PC-3 (cell line): ENCODE measurements around the gene SMU1. TPM values are rescaled to one million over a fixed set of nuclear protein-coding genes. Genes with fewer than 3 reads are reported as not detected.
A peak's percentile ranks its signal among the peaks of the same experiment; 100 is the strongest.

Experiments used
- ATAC-seq: fragments of 200-7000 bp; cut with Tn5 transposase; 2 replicates; pipeline ENCODE4 v1.9.1; 2020; ENCODE audit warnings: mild to moderate bottlenecking, moderate library complexity
- BruUV-seq: library from RNA; stranded (reverse); fragments of 400-500 nt; replicated peaks from 2 replicates; lab custom pipeline; 2021; lab: Mats Ljungman, UMichigan
- CTCF ChIA-PET: fragments of 300-600 bp; sonication (Branson Sonifier 250); formaldehyde crosslinking; loops from one replicate; lab custom pipeline; 2022; ENCODE audit warnings: antibody characterized with exemption; lab: Charles Lee
- POLR2A ChIA-PET: fragments of 300-600 bp; sonication (Branson Sonifier 250); formaldehyde crosslinking; loops from one replicate; lab custom pipeline; 2022; ENCODE audit warnings: antibody characterized with exemption; ENCODE audit not compliant: unreplicated experiment; lab: Charles Lee
- DNase-seq: peaks from one replicate; pipeline ENCODE4 v3.0.0-alpha.2; 2015
- H2AFZ ChIP-seq: fragments of 300-600 bp; sonication (generic); 2 replicates; pipeline ENCODE4 v1.6.0; 2016; ENCODE audit warnings: antibody characterized with exemption, low read length
- H3F3A ChIP-seq: fragments of 300-600 bp; sonication (generic); one replicate; pipeline ENCODE4 v1.6.0; 2017; ENCODE audit warnings: antibody characterized with exemption, low read length, control low read depth, mild to moderate bottlenecking; ENCODE audit not compliant: unreplicated experiment
- H3K27ac ChIP-seq: fragments of 300-600 bp; sonication (generic); 2 replicates; pipeline ENCODE4 v1.5.1; 2016; ENCODE audit warnings: mild to moderate bottlenecking, low read length
- H3K27me3 ChIP-seq: fragments of 300-600 bp; sonication (generic); 2 replicates; pipeline ENCODE4 v1.6.1; 2016; ENCODE audit warnings: low read length, mixed read lengths
- H3K36me3 ChIP-seq: fragments of 300-600 bp; sonication (generic); 2 replicates; pipeline ENCODE4 v1.6.1; 2016; ENCODE audit warnings: low read depth, mixed run types, low read length, mixed read lengths
- H3K4me1 ChIP-seq: fragments of 300-600 bp; sonication (generic); 2 replicates; pipeline ENCODE4 v1.5.1; 2016; ENCODE audit warnings: low read length; ENCODE audit not compliant: insufficient read depth
- H3K4me2 ChIP-seq: fragments of 300-600 bp; sonication (generic); 2 replicates; pipeline ENCODE4 v1.6.0; 2016; ENCODE audit warnings: low read length
- H3K4me3 ChIP-seq: fragments of 300-600 bp; sonication (generic); 2 replicates; pipeline ENCODE4 v1.5.1; 2016; ENCODE audit warnings: mild to moderate bottlenecking, low read length, mixed read lengths
- H3K79me2 ChIP-seq: fragments of 300-600 bp; sonication (generic); 2 replicates; pipeline ENCODE4 v1.6.1; 2017; ENCODE audit warnings: low read length, mixed read lengths
- H3K9ac ChIP-seq: fragments of 300-600 bp; sonication (generic); 2 replicates; pipeline ENCODE4 v1.6.0; 2016; ENCODE audit warnings: mild to moderate bottlenecking, low read length
- H3K9me2 ChIP-seq: fragments of 300-600 bp; sonication (generic); replicated peaks from 2 replicates; pipeline ENCODE4 v1.6.1; 2016; ENCODE audit warnings: mixed run types, low read length, mixed read lengths
- H3K9me3 ChIP-seq: fragments of 300-600 bp; sonication (generic); 2 replicates; pipeline ENCODE4 v1.6.1; 2016; ENCODE audit warnings: low read length, mixed read lengths
- H4K20me1 ChIP-seq: fragments of 300-600 bp; sonication (generic); 2 replicates; pipeline ENCODE4 v1.6.1; 2016; ENCODE audit warnings: low read length, mixed read lengths
- CTCF ChIP-seq: fragments of 300-600 bp; sonication (generic); conservative IDR thresholded peaks from 2 replicates; pipeline ENCODE4 v1.5.1; 2017; ENCODE audit warnings: antibody characterized with exemption, low read depth, mild to moderate bottlenecking, low read length
- EZH2 ChIP-seq: fragments of 300-600 bp; sonication (generic); IDR thresholded peaks from one replicate; pipeline ENCODE4 v1.6.1; 2017; ENCODE audit warnings: antibody characterized with exemption, mild to moderate bottlenecking, low read length; ENCODE audit not compliant: unreplicated experiment
- EZH2phosphoT487 ChIP-seq: fragments of 300-600 bp; sonication (generic); IDR thresholded peaks from 2 replicates; pipeline ENCODE4 v1.6.1; 2018; ENCODE audit warnings: mild to moderate bottlenecking, antibody characterized with exemption, low read length, borderline replicate concordance
- intact Hi-C: fragments of 100-400 bp; cut with micrococcal nuclease; formaldehyde crosslinking; loops from 2 replicates; pipeline ENCODE4 v1.9.0; 2023
- total RNA-seq: library from RNA; depleted of rRNA; stranded (reverse); fragments of >200 nt; gene quantifications from 2 replicates; pipeline ENCODE4 v1.2.3, GENCODE V29; 2014

SMU1 gene
- total RNA-seq, 1 experiment from 2014 or later = 17.6 TPM

GRCh38 chr9:33030285-33030684, 46.2 kb downstream of the SMU1 start:
- TF ChIP-seq EZH2 (no peak), CTCF (no peak)
- H3K36me3 ChIP-seq = peaks cover 84% of the 10 kb centered on the region
- no peak overlapping the region for H3K4me2 ChIP-seq

GRCh38 chr9:33029231-33029786, 47.2 kb downstream of the SMU1 start:
- Histone ChIP-seq H3K4me2 (peak overlapping the region; percentile 97), H3K27me3 (no peaks in the 10 kb centered on the region), H3K4me3 (peak overlapping the region; percentile 94), H3K79me2 (peaks cover 98% of the 10 kb centered on the region), H2AFZ (no peak overlapping the region), H3K9me3 (no peaks in the 10 kb centered on the region), H4K20me1 (peaks cover 76% of the 10 kb centered on the region), H3K4me1 (peaks cover 36% of the 10 kb centered on the region), H3K36me3 (peaks cover 74% of the 10 kb centered on the region), H3K27ac (no peak overlapping the region), H3K9me2 (no peaks in the 10 kb centered on the region), H3F3A (no peaks in the 10 kb centered on the region), H3K9ac (no peak overlapping the region)
- DNase-seq (no peak), ATAC-seq (no peak)
- BruUV-seq = no TSS peak
- intact Hi-C loops = no loop called here
- ChIA-PET POLR2A (no interaction called here), CTCF (no interaction called here)
- TF ChIP-seq EZH2phosphoT487 (no peak), EZH2 (no peak), CTCF (no peak)

More at GRCh38 chr9:33030285-33030684, 46.2 kb downstream of the SMU1 start:
- Histone ChIP-seq H4K20me1 (peaks cover 76% of the 10 kb centered on the region), H3K9me3 (no peaks in the 10 kb centered on the region), H3K79me2 (peaks cover 96% of the 10 kb centered on the region), H2AFZ (no peak overlapping the region), H3K4me1 (peaks cover 34% of the 10 kb centered on the region), H3K27me3 (no peaks in the 10 kb centered on the region), H3K4me3 (no peak overlapping the region), H3F3A (no peaks in the 10 kb centered on the region), H3K9ac (no peak overlapping the region), H3K27ac (no peak overlapping the region), H3K9me2 (no peaks in the 10 kb centered on the region)
- no TSS peak for BruUV-seq
- no peak for DNase-seq
- POLR2A ChIA-PET = no interaction called here
- intact Hi-C loops = no loop called here
- CTCF ChIA-PET = no interaction called here
- no peak for ATAC-seq

GRCh38 chr9:33025572-33026342, 50.7 kb downstream of the SMU1 start:
- H3K27ac ChIP-seq = peak overlapping the region; percentile 55
- H3K79me2 ChIP-seq = peaks cover 89% of the 10 kb centered on the region
- ChIA-PET CTCF (no interaction called here), POLR2A (interaction anchor here (0.7 kb wide), 1 partner anchor 381 kb away, joined by 3 read pairs; no protein-coding TSS in a partner anchor)
- H3K27me3 ChIP-seq = no peaks in the 10 kb centered on the region
- no peaks in the 10 kb centered on the region for H3K9me3 ChIP-seq
- peak overlapping the region; percentile 97 for H3K4me2 ChIP-seq
- H3K4me3 ChIP-seq = peak overlapping the region; percentile 94
- TSS peak; percentile 49 for BruUV-seq
- no peak overlapping the region for H2AFZ ChIP-seq
- ATAC-seq (peak; percentile 27), DNase-seq (peak; percentile 46)
- no peak for TF ChIP-seq CTCF
- peaks cover 41% of the 10 kb centered on the region for H3K36me3 ChIP-seq
- H4K20me1 ChIP-seq = peaks cover 50% of the 10 kb centered on the region
- peak overlapping the region; percentile 96 for H3K9ac ChIP-seq
- no peaks in the 10 kb centered on the region for H3K9me2 ChIP-seq
- no peaks in the 10 kb centered on the region for H3F3A ChIP-seq
- peaks cover 55% of the 10 kb centered on the region for H3K4me1 ChIP-seq
- intact Hi-C loops = loop anchor here (1.0 kb wide), 1 partner anchor 19 kb away; no protein-coding TSS in a partner anchor
